Smooth muscle cell (in vitro differentiated cells): Measurements from ENCODE around the gene ZDHHC20. TPM values are rescaled to one million over a fixed set of nuclear protein-coding genes. Genes with fewer than 3 reads are reported as not detected.

Experiments used
- DNase-seq: peaks from one replicate; lab custom pipeline; 2025; ENCODE audit not compliant: unreplicated experiment; lab: John Stamatoyannopoulos, UW
- H2AFZ ChIP-seq: fragments of 200-600 bp; sonication (generic); 2 replicates; pipeline ENCODE4 v1.6.0; 2016; ENCODE audit warnings: antibody characterized with exemption, low read depth, mild to moderate bottlenecking
- H3F3A ChIP-seq: fragments of 200-600 bp; sonication (generic); 2 replicates; pipeline ENCODE4 v1.6.0; 2017; ENCODE audit warnings: antibody characterized with exemption, low read depth
- H3K27ac ChIP-seq: fragments of 200-600 bp; sonication (generic); 2 replicates; pipeline ENCODE4 v1.5.1; 2016; ENCODE audit warnings: low read depth, mild to moderate bottlenecking
- H3K27me3 ChIP-seq: fragments of 200-600 bp; sonication (generic); 2 replicates; pipeline ENCODE4 v1.6.1; 2016; ENCODE audit warnings: low read depth, mild to moderate bottlenecking
- H3K36me3 ChIP-seq: fragments of 200-600 bp; sonication (generic); 2 replicates; pipeline ENCODE4 v1.5.1; 2016; ENCODE audit warnings: low read depth
- H3K4me1 ChIP-seq: fragments of 200-600 bp; sonication (generic); 2 replicates; pipeline ENCODE4 v1.5.1; 2016; ENCODE audit warnings: low read depth
- H3K4me2 ChIP-seq: fragments of 200-600 bp; sonication (generic); 2 replicates; pipeline ENCODE4 v1.6.0; 2016; ENCODE audit warnings: mild to moderate bottlenecking
- H3K4me3 ChIP-seq: fragments of 200-600 bp; sonication (generic); 2 replicates; pipeline ENCODE4 v1.5.1; 2016; ENCODE audit warnings: mild to moderate bottlenecking
- H3K79me2 ChIP-seq: fragments of 200-600 bp; sonication (generic); 2 replicates; pipeline ENCODE4 v1.6.0; 2016; ENCODE audit warnings: low read depth, mild to moderate bottlenecking
- H3K9ac ChIP-seq: fragments of 200-600 bp; sonication (generic); 2 replicates; pipeline ENCODE4 v1.6.0; 2016; ENCODE audit warnings: low read depth
- H3K9me3 ChIP-seq: fragments of 200-600 bp; sonication (generic); replicated peaks from 2 replicates; pipeline ENCODE4 v1.5.1; 2016; ENCODE audit warnings: low read depth
- H4K20me1 ChIP-seq: fragments of 200-600 bp; sonication (generic); 2 replicates; pipeline ENCODE4 v1.6.0; 2016; ENCODE audit warnings: low read depth
- CTCF ChIP-seq: fragments of 200-600 bp; sonication (generic); IDR thresholded peaks from 2 replicates; pipeline ENCODE4 v1.5.1; 2017; ENCODE audit warnings: borderline replicate concordance, mild to moderate bottlenecking, antibody characterized with exemption; ENCODE audit not compliant: insufficient read depth, poor library complexity, severe bottlenecking
- WGBS: methylation state at CpG from one replicate; pipeline ENCODE4 v1.1.7; 2016; ENCODE audit warnings: low lambda C conversion rate; 5-methylcytosine and 5-hydroxymethylcytosine counted together
- polyA plus RNA-seq: library from polyadenylated mRNA; unstranded; fragments of >200 nt; fragmentation: Nextera tagmentation; extraction: Ambion mirVana; gene quantifications from 2 replicates; pipeline ENCODE4 v1.2.1, GENCODE V29; 2016
- total RNA-seq: library from RNA; depleted of rRNA; stranded (reverse); fragments of >200 nt; gene quantifications from 2 replicates; pipeline ENCODE4 v1.2.3, GENCODE V29; 2014

ZDHHC20 gene
- total and polyA plus RNA-seq, 2 experiments from 2014 or later = 24.2 to 198 TPM

DNA sequence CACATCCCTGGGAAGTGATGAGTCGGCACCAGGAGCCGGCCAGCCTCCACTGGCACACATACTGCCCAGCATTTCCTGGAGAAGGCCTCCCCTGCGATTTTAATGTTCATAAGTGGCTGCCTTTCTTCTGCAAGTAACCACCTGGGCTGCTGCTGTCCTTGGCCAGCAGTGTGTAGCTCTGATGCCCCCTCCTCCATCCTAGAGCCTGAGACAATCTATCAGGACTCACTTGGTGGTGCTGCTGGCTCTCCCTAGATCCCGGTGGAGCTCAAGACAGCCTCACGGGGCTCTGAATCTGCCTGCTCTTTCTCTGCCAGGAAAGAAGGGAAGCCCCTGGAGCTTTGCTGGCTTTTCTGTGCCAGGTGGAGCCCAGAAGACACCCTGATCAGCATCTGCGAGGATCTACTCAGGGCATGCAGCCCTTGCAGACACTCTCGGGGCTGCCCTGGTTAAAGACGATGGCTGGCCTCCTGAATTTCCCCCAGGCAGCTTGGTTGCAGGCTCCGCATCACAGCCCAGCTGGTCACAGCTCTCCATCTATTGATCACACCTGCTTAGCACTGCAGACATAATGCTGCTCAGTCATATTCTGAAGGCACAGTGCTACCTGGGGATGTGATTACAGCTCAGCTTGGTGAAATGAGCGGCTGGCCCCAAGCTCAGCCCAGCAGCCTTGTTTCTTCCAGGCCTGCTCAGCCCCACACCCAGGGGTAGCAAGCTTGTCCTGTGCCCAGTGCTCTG lies 122.3 kb downstream of the ZDHHC20 start:
- Histone ChIP-seq H3K27ac (no peak overlapping the region), H3K4me2 (no peak overlapping the region), H4K20me1 (no peaks in the 10 kb centered on the region), H3K27me3 (no peaks in the 10 kb centered on the region), H3K4me3 (no peak overlapping the region), H3K79me2 (no peaks in the 10 kb centered on the region), H3K9ac (no peak overlapping the region), H2AFZ (no peak overlapping the region), H3F3A (no peaks in the 10 kb centered on the region), H3K36me3 (no peaks in the 10 kb centered on the region), H3K4me1 (no peaks in the 10 kb centered on the region), H3K9me3 (no peaks in the 10 kb centered on the region)
- DNase-seq = no peak
- TF ChIP-seq CTCF = no peak
- 87% methylated on average over 10 of the region's 10 CpGs for WGBS

GRCh38 chr13:21333186-21333585 lies 125.9 kb downstream of the ZDHHC20 start:
- Histone ChIP-seq H3F3A (no peaks in the 10 kb centered on the region), H3K4me3 (no peak overlapping the region), H3K36me3 (no peaks in the 10 kb centered on the region), H3K9ac (no peak overlapping the region), H3K79me2 (no peaks in the 10 kb centered on the region), H2AFZ (no peak overlapping the region), H3K4me1 (peaks cover 5% of the 10 kb centered on the region), H3K9me3 (no peaks in the 10 kb centered on the region), H3K4me2 (no peak overlapping the region), H4K20me1 (no peaks in the 10 kb centered on the region), H3K27ac (no peak overlapping the region), H3K27me3 (no peaks in the 10 kb centered on the region)
- no peak for TF ChIP-seq CTCF
- 94% methylated on average over 2 of the region's 2 CpGs for whole genome bisulfite sequencing
- no peak for DNase-seq

- Histone ChIP-seq H3K4me3 (no peak overlapping the region), H3K9ac (no peak overlapping the region), H3K79me2 (no peaks in the 10 kb centered on the region), H3K9me3 (no peaks in the 10 kb centered on the region), H3K27me3 (peaks cover 8% of the 10 kb centered on the region), H3F3A (no peaks in the 10 kb centered on the region), H3K4me2 (no peak overlapping the region), H3K27ac (no peak overlapping the region), H3K4me1 (peaks cover 5% of the 10 kb centered on the region), H3K36me3 (no peaks in the 10 kb centered on the region), H2AFZ (no peak overlapping the region), H4K20me1 (no peaks in the 10 kb centered on the region)
- no peak for DNase-seq
- 69% methylated on average over 8 of the region's 8 CpGs for WGBS
- TF ChIP-seq CTCF = no peak
These were observed 128.8 kb downstream of the ZDHHC20 start for GRCh38 chr13:21330126-21330861.
